ENCODE data around the gene TBC1D32. TPM values are rescaled to one million over a fixed set of nuclear protein-coding genes. Genes with fewer than 3 reads are reported as not detected.

Gene TBC1D32
- polyA plus RNA-seq, 4 donors = 1.4 to 11.3 (median 1.9) TPM

DNA sequence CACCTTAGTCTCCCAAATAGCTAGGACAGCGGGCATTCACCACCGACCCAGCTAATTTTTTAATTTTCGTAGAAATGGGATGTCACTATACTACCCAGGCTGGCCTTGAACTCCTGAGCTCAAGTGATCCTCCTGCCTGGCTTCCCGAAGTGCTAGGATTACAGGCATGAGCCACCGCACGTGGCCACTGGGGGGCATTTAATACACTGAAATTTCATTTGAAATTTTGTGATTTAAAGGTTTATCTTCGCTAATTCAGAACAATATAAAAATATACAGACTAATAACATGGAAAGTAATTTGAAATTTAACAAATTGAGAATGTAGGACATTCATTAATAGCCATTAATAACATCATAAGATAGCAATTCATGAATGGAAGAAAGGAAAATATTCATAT lies 20.5 kb upstream of the TBC1D32 start:
- DNase-seq (peak in 1 of 2 donors; percentile 32), FAIRE-seq (no peak)
- Histone ChIP-seq H3K27ac (ENCODE audit: low read depth in 1 of 3, low read length in 2 of 3) (no peak overlapping the region), H3K27me3 (ENCODE audit: control insufficient read depth in 3 of 3, insufficient read depth in 3 of 3, low read length in 3 of 3) (no peaks in the 10 kb centered on the region), H3K4me1 (ENCODE audit: control insufficient read depth in 3 of 3, insufficient read depth in 2 of 3, low read depth in 1 of 3, low read length in 2 of 3) (no peaks in the 10 kb centered on the region), H3K4me3 (ENCODE audit: low read depth in 1 of 3, low read length in 3 of 3) (no peak overlapping the region), H3K36me3 (ENCODE audit: control insufficient read depth in 3 of 3, insufficient read depth in 2 of 3, low read depth in 1 of 3, low read length in 3 of 3) (no peaks in the 10 kb centered on the region), H3K9me3 (ENCODE audit: control insufficient read depth in 2 of 2, insufficient read depth in 1 of 2, low read depth in 1 of 2, low read length in 1 of 2) (no peaks in the 10 kb centered on the region)
- WGBS, 3 donors = 29 to 64% (median 51%) methylated on average over 7 of the region's 7 CpGs

DNA sequence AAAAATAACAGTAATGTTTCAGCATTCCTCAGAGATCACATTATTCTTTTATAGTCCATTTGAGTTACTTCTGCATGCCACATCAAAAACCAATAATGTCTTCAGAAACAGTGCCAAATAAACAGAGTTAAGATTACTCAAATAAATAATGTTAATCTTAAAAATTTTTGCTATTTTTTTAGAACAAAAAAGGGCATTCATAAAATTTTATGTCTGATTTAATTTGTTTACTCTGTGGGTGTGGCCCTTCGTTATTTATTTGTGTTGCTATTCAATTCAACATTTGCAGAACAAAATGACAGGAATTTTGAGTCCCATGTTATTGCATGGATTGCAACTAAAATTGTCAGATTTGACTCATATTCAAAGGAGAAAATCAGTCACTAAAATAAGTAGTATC lies 18.7 kb upstream of the TBC1D32 start:
- Histone ChIP-seq H3K27ac (ENCODE audit: low read depth in 1 of 3, low read length in 2 of 3) (no peak overlapping the region), H3K27me3 (ENCODE audit: control insufficient read depth in 3 of 3, insufficient read depth in 3 of 3, low read length in 3 of 3) (no peaks in the 10 kb centered on the region), H3K4me3 (ENCODE audit: low read depth in 1 of 3, low read length in 3 of 3) (no peak overlapping the region), H3K9me3 (ENCODE audit: control insufficient read depth in 2 of 2, insufficient read depth in 1 of 2, low read depth in 1 of 2, low read length in 1 of 2) (no peaks in the 10 kb centered on the region), H3K4me1 (ENCODE audit: control insufficient read depth in 3 of 3, insufficient read depth in 2 of 3, low read depth in 1 of 3, low read length in 2 of 3) (no peaks in the 10 kb centered on the region), H3K36me3 (ENCODE audit: control insufficient read depth in 3 of 3, insufficient read depth in 2 of 3, low read depth in 1 of 3, low read length in 3 of 3) (no peaks in the 10 kb centered on the region)
- 8 to 30% (median 11%) methylated on average over 1 of the region's 1 CpG for WGBS, 3 donors
- FAIRE-seq (peak; percentile 59), DNase-seq (no peak)

DNA sequence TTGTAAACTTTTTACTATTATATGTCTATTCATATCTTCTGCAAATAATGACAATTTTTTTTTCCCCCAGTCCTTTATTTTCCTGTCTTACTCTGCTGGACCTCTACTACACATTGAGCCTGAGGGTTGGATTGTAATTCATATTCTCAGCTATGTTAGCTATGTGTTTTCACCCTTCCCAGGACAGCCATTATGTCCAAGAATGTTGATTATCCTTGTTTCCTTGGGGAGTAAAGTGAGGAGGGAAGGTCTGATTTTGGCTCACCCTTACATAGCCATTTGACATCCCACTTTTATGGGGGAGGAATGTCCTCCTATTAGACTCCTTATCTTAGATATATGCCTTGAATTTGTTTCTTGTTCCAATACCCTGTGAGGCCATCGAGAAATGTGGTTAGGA lies 17.6 kb upstream of the TBC1D32 start:
- DNase-seq = no peak
- peaks cover 0 to 8% (median 0%) of the 10 kb centered on the region in 3 donors for H3K4me1 ChIP-seq (ENCODE audit: control insufficient read depth in 3 of 3, insufficient read depth in 2 of 3, low read depth in 1 of 3, low read length in 2 of 3)

DNA sequence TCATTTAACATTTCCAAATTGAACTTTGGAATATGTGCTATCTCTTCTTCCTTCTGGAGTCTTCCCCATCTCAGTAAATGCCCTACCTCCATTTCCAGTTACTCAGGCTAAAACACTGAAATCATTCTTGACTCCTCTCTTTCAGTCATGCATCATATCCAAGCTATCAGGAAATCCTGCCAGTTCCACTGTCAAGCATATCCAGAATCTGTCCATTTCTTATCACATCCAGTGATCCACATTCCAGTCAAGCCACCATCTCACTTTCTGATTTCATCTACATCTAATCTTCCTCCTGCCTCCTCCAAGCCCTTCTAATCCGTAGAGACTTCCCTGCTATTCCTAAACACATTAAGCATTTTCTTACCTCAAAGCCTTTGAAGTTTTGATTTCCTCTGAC lies 15.3 kb upstream of the TBC1D32 start:
- Histone ChIP-seq H3K27me3 (ENCODE audit: control insufficient read depth in 3 of 3, insufficient read depth in 3 of 3, low read length in 3 of 3) (no peaks in the 10 kb centered on the region), H3K4me1 (ENCODE audit: control insufficient read depth in 3 of 3, insufficient read depth in 2 of 3, low read depth in 1 of 3, low read length in 2 of 3) (peaks cover 0 to 8% (median 0%) of the 10 kb centered on the region in 3 donors), H3K27ac (ENCODE audit: low read depth in 1 of 3, low read length in 2 of 3) (no peak overlapping the region), H3K4me3 (ENCODE audit: low read depth in 1 of 3, low read length in 3 of 3) (no peak overlapping the region), H3K9me3 (ENCODE audit: control insufficient read depth in 2 of 2, insufficient read depth in 1 of 2, low read depth in 1 of 2, low read length in 1 of 2) (no peaks in the 10 kb centered on the region), H3K36me3 (ENCODE audit: control insufficient read depth in 3 of 3, insufficient read depth in 2 of 3, low read depth in 1 of 3, low read length in 3 of 3) (no peaks in the 10 kb centered on the region)
- DNase-seq (no peak), FAIRE-seq (no peak)
- 21 to 42% (median 41%) methylated on average over 1 of the region's 1 CpG for WGBS, 3 donors

More for the DNA sequence above, 17.6 kb upstream of the TBC1D32 start:
- no peaks in the 10 kb centered on the region for H3K36me3 ChIP-seq (ENCODE audit: control insufficient read depth in 3 of 3, insufficient read depth in 2 of 3, low read depth in 1 of 3, low read length in 3 of 3)
- 59 to 83% (median 61%) methylated on average over 1 of the region's 1 CpG for WGBS, 3 donors
- no peaks in the 10 kb centered on the region for H3K9me3 ChIP-seq (ENCODE audit: control insufficient read depth in 2 of 2, insufficient read depth in 1 of 2, low read depth in 1 of 2, low read length in 1 of 2)
- no peak overlapping the region for H3K27ac ChIP-seq (ENCODE audit: low read depth in 1 of 3, low read length in 2 of 3)
- H3K4me3 ChIP-seq (ENCODE audit: low read depth in 1 of 3, low read length in 3 of 3) = no peak overlapping the region
- no peak for FAIRE-seq
- H3K27me3 ChIP-seq (ENCODE audit: control insufficient read depth in 3 of 3, insufficient read depth in 3 of 3, low read length in 3 of 3) = no peaks in the 10 kb centered on the region

DNA sequence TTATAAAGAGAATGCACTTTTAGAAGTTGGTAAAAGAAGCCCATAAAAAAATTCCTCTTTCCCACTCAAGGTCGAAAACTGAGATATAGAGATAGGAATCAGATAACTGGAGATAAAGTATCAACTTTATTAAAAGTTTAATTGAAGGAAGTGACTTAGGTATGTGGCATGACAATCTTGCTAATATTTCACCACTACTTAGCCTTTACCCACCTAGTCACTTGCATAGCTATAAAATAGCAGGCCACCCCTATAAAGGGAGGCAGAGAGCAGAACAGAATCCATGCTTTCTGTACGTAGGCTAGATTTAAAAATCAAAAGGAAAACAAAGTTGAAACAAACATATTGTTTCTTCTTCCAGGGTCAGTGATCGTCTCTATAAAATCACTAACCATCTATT lies 13.2 kb upstream of the TBC1D32 start:
- WGBS, 3 donors = 42 to 68% (median 56%) methylated on average over 3 of the region's 3 CpGs
- FAIRE-seq (no peak), DNase-seq (peak in 1 of 2 donors; percentile 14)
- no peaks in the 10 kb centered on the region for H3K36me3 ChIP-seq (ENCODE audit: control insufficient read depth in 3 of 3, insufficient read depth in 2 of 3, low read depth in 1 of 3, low read length in 3 of 3)
- H3K4me1 ChIP-seq (ENCODE audit: control insufficient read depth in 3 of 3, insufficient read depth in 2 of 3, low read depth in 1 of 3, low read length in 2 of 3) = peaks cover 0 to 8% (median 0%) of the 10 kb centered on the region in 3 donors
- H3K9me3 ChIP-seq (ENCODE audit: control insufficient read depth in 2 of 2, insufficient read depth in 1 of 2, low read depth in 1 of 2, low read length in 1 of 2) = no peaks in the 10 kb centered on the region
- H3K27me3 ChIP-seq (ENCODE audit: control insufficient read depth in 3 of 3, insufficient read depth in 3 of 3, low read length in 3 of 3) = no peaks in the 10 kb centered on the region
- H3K27ac ChIP-seq (ENCODE audit: low read depth in 1 of 3, low read length in 2 of 3) = no peak overlapping the region
- H3K4me3 ChIP-seq (ENCODE audit: low read depth in 1 of 3, low read length in 3 of 3) = no peak overlapping the region

DNA sequence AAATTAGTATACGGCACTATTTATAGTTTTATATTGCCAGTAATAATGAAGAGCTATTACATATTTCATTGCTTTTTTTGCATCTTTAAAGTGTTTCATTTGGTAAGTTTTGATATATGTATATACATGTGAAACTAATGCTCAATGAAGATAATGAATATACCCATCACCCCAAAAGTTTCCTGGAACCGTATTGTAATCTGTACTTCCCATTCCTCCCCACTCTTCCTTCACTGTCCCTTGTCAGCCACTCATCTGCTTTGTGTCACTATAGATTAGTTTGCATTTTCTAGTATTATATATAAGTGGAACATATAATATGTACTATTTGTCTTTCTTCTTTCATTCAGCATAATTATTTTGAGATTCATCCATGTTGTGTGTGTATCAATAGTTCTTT lies 10.3 kb upstream of the TBC1D32 start:
- H3K4me3 ChIP-seq (ENCODE audit: low read depth in 1 of 3, low read length in 3 of 3) = no peak overlapping the region
- 92 to 93% (median 92%) methylated on average over 2 of the region's 2 CpGs for WGBS, 3 donors
- no peak overlapping the region for H3K27ac ChIP-seq (ENCODE audit: low read depth in 1 of 3, low read length in 2 of 3)
- peaks cover 0 to 8% (median 0%) of the 10 kb centered on the region in 3 donors for H3K4me1 ChIP-seq (ENCODE audit: control insufficient read depth in 3 of 3, insufficient read depth in 2 of 3, low read depth in 1 of 3, low read length in 2 of 3)
- no peak for DNase-seq
- no peaks in the 10 kb centered on the region for H3K9me3 ChIP-seq (ENCODE audit: control insufficient read depth in 2 of 2, insufficient read depth in 1 of 2, low read depth in 1 of 2, low read length in 1 of 2)
- no peak for FAIRE-seq
- H3K27me3 ChIP-seq (ENCODE audit: control insufficient read depth in 3 of 3, insufficient read depth in 3 of 3, low read length in 3 of 3) = no peaks in the 10 kb centered on the region
- no peaks in the 10 kb centered on the region for H3K36me3 ChIP-seq (ENCODE audit: control insufficient read depth in 3 of 3, insufficient read depth in 2 of 3, low read depth in 1 of 3, low read length in 3 of 3)

DNA sequence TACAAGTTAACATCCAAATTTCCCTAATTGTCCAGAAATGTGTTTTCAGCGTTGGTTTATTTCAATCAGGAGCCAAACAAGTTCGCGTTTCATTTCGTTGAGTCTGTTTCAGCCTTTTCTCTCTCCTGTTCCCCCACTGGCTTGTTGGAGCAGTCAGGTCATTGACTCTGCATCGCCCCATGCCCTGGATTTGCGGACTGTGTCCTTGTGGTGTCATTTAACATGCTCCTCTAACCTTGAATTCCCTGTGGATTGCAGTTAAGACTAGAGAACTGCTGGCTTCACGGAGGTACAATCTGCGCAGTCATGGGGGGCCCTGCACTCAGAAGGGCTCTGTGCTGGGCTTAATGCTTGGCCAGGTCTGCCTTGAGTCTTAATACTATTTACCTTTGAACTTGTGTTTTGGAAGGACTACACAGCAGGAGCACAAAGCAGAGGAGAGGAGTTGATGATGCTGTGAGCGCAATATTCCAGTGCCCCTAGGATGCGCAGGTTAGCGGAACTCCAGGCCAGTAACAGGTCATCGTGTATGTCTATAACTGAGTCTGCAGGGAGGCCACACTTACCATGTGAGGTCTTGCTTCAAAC lies 5.5 kb upstream of the TBC1D32 start:
- Histone ChIP-seq H3K9me3 (ENCODE audit: control insufficient read depth in 2 of 2, insufficient read depth in 1 of 2, low read depth in 1 of 2, low read length in 1 of 2) (no peaks in the 10 kb centered on the region), H3K4me3 (ENCODE audit: low read depth in 1 of 3, low read length in 3 of 3) (no peak overlapping the region), H3K27ac (ENCODE audit: low read depth in 1 of 3, low read length in 2 of 3) (no peak overlapping the region), H3K36me3 (ENCODE audit: control insufficient read depth in 3 of 3, insufficient read depth in 2 of 3, low read depth in 1 of 3, low read length in 3 of 3) (no peaks in the 10 kb centered on the region), H3K27me3 (ENCODE audit: control insufficient read depth in 3 of 3, insufficient read depth in 3 of 3, low read length in 3 of 3) (no peaks in the 10 kb centered on the region), H3K4me1 (ENCODE audit: control insufficient read depth in 3 of 3, insufficient read depth in 2 of 3, low read depth in 1 of 3, low read length in 2 of 3) (no peaks in the 10 kb centered on the region)
- FAIRE-seq (no peak), DNase-seq (no peak)
- 82 to 93% (median 92%) methylated on average over 12 of the region's 12 CpGs for WGBS, 3 donors

DNA sequence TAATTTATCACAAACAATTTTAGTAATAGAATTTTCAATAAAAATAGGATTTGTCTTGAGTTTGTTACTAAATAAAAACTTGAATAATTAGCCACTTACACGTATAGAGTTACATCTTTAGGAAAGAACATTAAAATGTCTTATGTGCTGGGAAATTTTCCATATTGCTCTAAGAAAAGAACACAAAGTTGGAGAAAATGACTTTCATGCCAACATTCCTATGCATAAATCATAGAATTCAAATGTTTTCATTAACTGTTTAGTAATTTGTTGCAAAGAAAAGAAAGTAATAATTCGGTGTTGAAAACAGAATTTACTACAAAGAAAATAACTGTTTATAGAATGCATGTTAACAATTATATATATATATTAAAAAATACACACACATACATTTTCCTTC lies 4.7 kb upstream of the TBC1D32 start:
- FAIRE-seq (peak; percentile 15), DNase-seq (no peak)
- 73 to 91% (median 78%) methylated on average over 2 of the region's 2 CpGs for WGBS, 3 donors
- Histone ChIP-seq H3K27me3 (ENCODE audit: control insufficient read depth in 3 of 3, insufficient read depth in 3 of 3, low read length in 3 of 3) (no peaks in the 10 kb centered on the region), H3K9me3 (ENCODE audit: control insufficient read depth in 2 of 2, insufficient read depth in 1 of 2, low read depth in 1 of 2, low read length in 1 of 2) (no peaks in the 10 kb centered on the region), H3K27ac (ENCODE audit: low read depth in 1 of 3, low read length in 2 of 3) (no peak overlapping the region), H3K36me3 (ENCODE audit: control insufficient read depth in 3 of 3, insufficient read depth in 2 of 3, low read depth in 1 of 3, low read length in 3 of 3) (no peaks in the 10 kb centered on the region), H3K4me3 (ENCODE audit: low read depth in 1 of 3, low read length in 3 of 3) (no peak overlapping the region), H3K4me1 (ENCODE audit: control insufficient read depth in 3 of 3, insufficient read depth in 2 of 3, low read depth in 1 of 3, low read length in 2 of 3) (no peaks in the 10 kb centered on the region)

DNA sequence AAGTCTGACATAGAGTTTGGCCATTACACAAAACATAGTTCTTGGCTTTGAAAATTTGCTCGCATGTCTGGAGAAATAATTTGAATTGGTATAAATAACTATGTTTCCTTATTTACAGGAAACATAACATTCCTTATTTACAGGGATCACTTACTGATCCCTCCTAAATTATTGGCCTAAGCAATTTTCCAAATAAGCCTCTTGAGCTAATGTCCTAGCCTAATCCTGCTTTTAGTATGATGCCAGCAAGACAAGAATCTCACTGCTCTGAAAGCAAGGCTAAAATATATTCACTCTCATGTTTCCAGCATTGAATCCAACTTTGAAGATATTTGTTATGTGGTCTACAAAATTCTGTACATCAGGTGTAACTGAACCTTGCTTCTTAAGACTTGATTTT lies 4.1 kb upstream of the TBC1D32 start:
- no peak for FAIRE-seq
- Histone ChIP-seq H3K27ac (ENCODE audit: low read depth in 1 of 3, low read length in 2 of 3) (no peak overlapping the region), H3K27me3 (ENCODE audit: control insufficient read depth in 3 of 3, insufficient read depth in 3 of 3, low read length in 3 of 3) (no peaks in the 10 kb centered on the region), H3K4me3 (ENCODE audit: low read depth in 1 of 3, low read length in 3 of 3) (no peak overlapping the region), H3K36me3 (ENCODE audit: control insufficient read depth in 3 of 3, insufficient read depth in 2 of 3, low read depth in 1 of 3, low read length in 3 of 3) (no peaks in the 10 kb centered on the region), H3K4me1 (ENCODE audit: control insufficient read depth in 3 of 3, insufficient read depth in 2 of 3, low read depth in 1 of 3, low read length in 2 of 3) (peaks cover 0 to 5% (median 0%) of the 10 kb centered on the region in 3 donors), H3K9me3 (ENCODE audit: control insufficient read depth in 2 of 2, insufficient read depth in 1 of 2, low read depth in 1 of 2, low read length in 1 of 2) (no peaks in the 10 kb centered on the region)
- no peak for DNase-seq
- 75 to 97% (median 88%) methylated on average over 1 of the region's 1 CpG for WGBS, 3 donors

Measured in small intestine (tissue), 7 donors.